H1 (cell line): ENCODE results near the gene TMEM273. TPM values are rescaled to one million over a fixed set of nuclear protein-coding genes. Genes with fewer than 3 reads are reported as not detected.

Source experiments
- polyA plus RNA-seq, 7 experiments: library from polyadenylated mRNA; depleted of rRNA in 3 of 7; stranded (reverse) in 5 of 7; unstranded in 2 of 7; fragments of >200 nt in 5 of 7; fragments of 200-250 nt in 2 of 7; gene quantifications; 1 replicate in 5 of 7; 2 replicates in 1 of 7; 4 replicates in 1 of 7; pipeline versions ENCODE4 v1.2.1 to v1.2.3, GENCODE V29; 2011 to 2013; ENCODE audit warnings: missing spikeins in 2 of 7, mixed read lengths in 2 of 7
- total RNA-seq: library from RNA; stranded (reverse); fragmentation: NEBNext Ultra II Directional; extraction: Animal tissue kit (Norgen Biotek cat#: 25700); gene quantifications from 2 replicates; pipeline ENCODE4 v1.2.1, GENCODE V29; 2021
- TF ChIP-seq, protein P1 (sequence below): IDR thresholded peaks from 2 replicates; pipeline ENCODE4 v1.6.1; 2011; ENCODE audit warnings: low read depth, mild to moderate bottlenecking, low read length; ENCODE audit not compliant: insufficient read depth

Gene TMEM273
- total and polyA plus RNA-seq, 2 of the 8 experiments (the other 6 are each of a cell fraction or from before 2014, with no cell fraction given): not detected

GRCh38 chr10:49213211-49213610, 25.0 kb upstream of the TMEM273 start (continued):
- TF ChIP-seq, protein P1, sequence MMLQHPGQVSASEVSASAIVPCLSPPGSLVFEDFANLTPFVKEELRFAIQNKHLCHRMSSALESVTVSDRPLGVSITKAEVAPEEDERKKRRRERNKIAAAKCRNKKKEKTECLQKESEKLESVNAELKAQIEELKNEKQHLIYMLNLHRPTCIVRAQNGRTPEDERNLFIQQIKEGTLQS: no peak
